K562 (cell line): ENCODE results near the gene ECSIT. TPM values are rescaled to one million over a fixed set of nuclear protein-coding genes. Genes with fewer than 3 reads are reported as not detected.

Experiments
- ATF1 ChIP-seq, 2 experiments: fragments of 450-650 bp in 1 of 2; IDR thresholded peaks; 2 replicates each; pipeline ENCODE4 v1.6.1; 2016; ENCODE audit warnings: missing compliant biosample characterization in 1 of 2, missing genetic modification characterization in 1 of 2
- DIDO1 ChIP-seq: fragments of 450-650 bp; IDR thresholded peaks from 2 replicates; pipeline ENCODE4 v1.6.1; 2016; ENCODE audit warnings: low read depth, missing biosample characterization, missing genetic modification characterization
- POLR2A ChIP-seq: fragments of 450-650 bp; conservative IDR thresholded peaks from 2 replicates; pipeline ENCODE4 v1.6.1; 2016
- SMAD3 ChIP-seq: fragments of 450-650 bp; formaldehyde crosslinking; conservative IDR thresholded peaks from 2 replicates; pipeline ENCODE4 v1.4.0; 2020; ENCODE audit warnings: mild to moderate bottlenecking
- SMARCB1 ChIP-seq: IDR thresholded peaks from 2 replicates; pipeline ENCODE4 v1.6.1; 2011; ENCODE audit warnings: improper control_type of control experiment, low read depth; ENCODE audit not compliant: insufficient read length
- SP1 ChIP-seq: sonication (generic); formaldehyde crosslinking; IDR thresholded peaks from 2 replicates; pipeline ENCODE4 v1.8.1; 2022; ENCODE audit warnings: mild to moderate bottlenecking, missing genetic modification reagents
- polyA plus RNA-seq, 8 experiments: library from polyadenylated mRNA; depleted of rRNA in 4 of 8; stranded (reverse) in 5 of 8; unstranded in 3 of 8; fragments of >200 nt; fragmentation: Nextera tagmentation in 2 of 8; fragmentation: Illumina TruSeq in 1 of 8; extraction: Ambion mirVana in 2 of 8; extraction: Trizol in 1 of 8; gene quantifications; 2 replicates each; pipeline versions ENCODE4 v1.2.1 to v1.2.3, GENCODE V29; 2011 to 2014; ENCODE audit warnings: inconsistent platforms in 1 of 8, missing spikeins in 1 of 8
- total RNA-seq, 7 experiments: library from RNA; depleted of rRNA in 6 of 7; stranded (reverse); fragments of >200 nt in 6 of 7; fragmentation: Illumina TruSeq in 2 of 7; extraction: Trizol in 2 of 7; gene quantifications; 2 replicates each; pipeline versions ENCODE4 v1.2.1 to v1.2.3, GENCODE V29; 2011 to 2021; ENCODE audit warnings: low replicate concordance in 1 of 7
- TF ChIP-seq, protein P1 (sequence below): fragments of 450-650 bp; IDR thresholded peaks from 2 replicates; pipeline ENCODE4 v1.6.1; 2016; ENCODE audit warnings: mild to moderate bottlenecking
- TF ChIP-seq, protein P2 (sequence below), 2 experiments: fragments of 450-650 bp in 1 of 2; IDR thresholded peaks; 2 replicates each; pipeline ENCODE4 v1.6.1; 2011 to 2017; ENCODE audit warnings: low read depth in 2 of 2, antibody characterized with exemption in 1 of 2, borderline replicate concordance in 1 of 2, low read length in 1 of 2, mild to moderate bottlenecking in 1 of 2, mixed read lengths in 1 of 2; ENCODE audit not compliant: control insufficient read depth in 1 of 2
- TF ChIP-seq, protein P3 (sequence below): sonication (generic); formaldehyde crosslinking; IDR thresholded peaks from 2 replicates; pipeline ENCODE4 v1.8.0; 2023; ENCODE audit warnings: mild to moderate bottlenecking, missing genetic modification reagents

The ECSIT gene
- total and polyA plus RNA-seq, 9 of the 15 experiments (the other 6 are each of a cell fraction or from before 2014, with no cell fraction given), result 1.1 to 82.5 (median 43.9) TPM

DNA sequence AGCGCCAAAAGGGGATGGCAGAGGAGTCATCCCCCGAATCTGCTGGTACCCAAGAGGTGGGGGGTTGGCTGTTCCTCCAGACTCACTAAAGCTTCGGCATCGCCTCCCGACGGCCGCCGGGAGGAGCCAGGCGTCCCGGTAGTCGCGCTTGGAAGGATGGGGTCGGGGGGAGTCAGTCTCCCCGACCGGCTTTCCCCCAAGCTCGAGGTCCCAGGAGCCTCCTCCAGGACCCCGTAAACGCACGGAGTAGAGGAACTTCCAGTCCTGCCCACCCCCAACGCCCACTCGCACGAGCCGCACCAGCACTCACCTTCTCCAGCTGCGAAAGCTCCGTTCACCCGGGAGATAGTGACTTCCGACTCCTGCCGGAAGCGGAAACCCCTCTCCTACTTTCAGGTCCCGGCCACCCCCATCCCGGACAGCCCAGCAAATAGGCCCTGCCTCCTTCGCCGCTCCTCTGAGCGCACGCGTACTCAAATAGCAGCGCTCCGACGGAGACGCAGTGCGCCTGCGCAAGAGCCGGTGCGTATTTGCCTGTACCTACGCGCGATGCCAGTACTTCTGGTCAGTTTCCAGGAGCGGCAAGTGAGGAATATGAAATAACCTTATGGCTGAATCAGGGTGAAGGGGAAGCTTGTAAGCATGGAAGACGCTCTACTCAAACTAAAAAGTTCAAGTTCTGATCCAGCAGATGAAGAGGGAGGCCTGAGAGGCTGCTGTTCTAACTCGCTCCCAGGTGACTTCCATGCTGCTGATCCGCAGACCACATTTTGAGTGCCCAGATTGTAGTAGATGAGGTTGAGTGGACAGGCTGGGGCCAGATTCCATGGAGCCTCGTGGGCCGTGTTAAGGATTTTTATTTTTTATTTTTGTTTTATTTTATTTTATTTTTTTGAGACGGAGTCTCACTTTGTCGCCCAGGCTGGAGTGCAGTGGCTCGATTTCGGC, 30.2 kb upstream of the ECSIT start, which contains the start of gene ELOF1 (continued):
- no peak for TF ChIP-seq SMARCB1
- TF ChIP-seq, protein P1, sequence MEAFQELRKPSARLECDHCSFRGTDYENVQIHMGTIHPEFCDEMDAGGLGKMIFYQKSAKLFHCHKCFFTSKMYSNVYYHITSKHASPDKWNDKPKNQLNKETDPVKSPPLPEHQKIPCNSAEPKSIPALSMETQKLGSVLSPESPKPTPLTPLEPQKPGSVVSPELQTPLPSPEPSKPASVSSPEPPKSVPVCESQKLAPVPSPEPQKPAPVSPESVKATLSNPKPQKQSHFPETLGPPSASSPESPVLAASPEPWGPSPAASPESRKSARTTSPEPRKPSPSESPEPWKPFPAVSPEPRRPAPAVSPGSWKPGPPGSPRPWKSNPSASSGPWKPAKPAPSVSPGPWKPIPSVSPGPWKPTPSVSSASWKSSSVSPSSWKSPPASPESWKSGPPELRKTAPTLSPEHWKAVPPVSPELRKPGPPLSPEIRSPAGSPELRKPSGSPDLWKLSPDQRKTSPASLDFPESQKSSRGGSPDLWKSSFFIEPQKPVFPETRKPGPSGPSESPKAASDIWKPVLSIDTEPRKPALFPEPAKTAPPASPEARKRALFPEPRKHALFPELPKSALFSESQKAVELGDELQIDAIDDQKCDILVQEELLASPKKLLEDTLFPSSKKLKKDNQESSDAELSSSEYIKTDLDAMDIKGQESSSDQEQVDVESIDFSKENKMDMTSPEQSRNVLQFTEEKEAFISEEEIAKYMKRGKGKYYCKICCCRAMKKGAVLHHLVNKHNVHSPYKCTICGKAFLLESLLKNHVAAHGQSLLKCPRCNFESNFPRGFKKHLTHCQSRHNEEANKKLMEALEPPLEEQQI, result no peak
- TF ChIP-seq, protein P2, sequence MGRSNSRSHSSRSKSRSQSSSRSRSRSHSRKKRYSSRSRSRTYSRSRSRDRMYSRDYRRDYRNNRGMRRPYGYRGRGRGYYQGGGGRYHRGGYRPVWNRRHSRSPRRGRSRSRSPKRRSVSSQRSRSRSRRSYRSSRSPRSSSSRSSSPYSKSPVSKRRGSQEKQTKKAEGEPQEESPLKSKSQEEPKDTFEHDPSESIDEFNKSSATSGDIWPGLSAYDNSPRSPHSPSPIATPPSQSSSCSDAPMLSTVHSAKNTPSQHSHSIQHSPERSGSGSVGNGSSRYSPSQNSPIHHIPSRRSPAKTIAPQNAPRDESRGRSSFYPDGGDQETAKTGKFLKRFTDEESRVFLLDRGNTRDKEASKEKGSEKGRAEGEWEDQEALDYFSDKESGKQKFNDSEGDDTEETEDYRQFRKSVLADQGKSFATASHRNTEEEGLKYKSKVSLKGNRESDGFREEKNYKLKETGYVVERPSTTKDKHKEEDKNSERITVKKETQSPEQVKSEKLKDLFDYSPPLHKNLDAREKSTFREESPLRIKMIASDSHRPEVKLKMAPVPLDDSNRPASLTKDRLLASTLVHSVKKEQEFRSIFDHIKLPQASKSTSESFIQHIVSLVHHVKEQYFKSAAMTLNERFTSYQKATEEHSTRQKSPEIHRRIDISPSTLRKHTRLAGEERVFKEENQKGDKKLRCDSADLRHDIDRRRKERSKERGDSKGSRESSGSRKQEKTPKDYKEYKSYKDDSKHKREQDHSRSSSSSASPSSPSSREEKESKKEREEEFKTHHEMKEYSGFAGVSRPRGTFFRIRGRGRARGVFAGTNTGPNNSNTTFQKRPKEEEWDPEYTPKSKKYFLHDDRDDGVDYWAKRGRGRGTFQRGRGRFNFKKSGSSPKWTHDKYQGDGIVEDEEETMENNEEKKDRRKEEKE (IDR thresholded peaks at IDR 0.05; ENCODE audit: borderline replicate concordance in 1 of 2, control insufficient read depth in 1 of 2, low read depth in 2 of 2, low read length in 1 of 2), result no peak
- TF ChIP-seq SMAD3, result no peak
- TF ChIP-seq SP1 (CRISPR knock-in tag), result peak; percentile 62; the same call in 1 of the 2 replicates
- 0 out of 2 replicates have a peak, but pooled peaks have one; percentile 37 for TF ChIP-seq DIDO1
- TF ChIP-seq ATF1 (CRISPR knock-in tag; IDR thresholded peaks at IDR 0.05), result no peak
- TF ChIP-seq ATF1 (tag; IDR thresholded peaks at IDR 0.05), result peak; percentile 29; the same call in 1 of the 2 replicates
- TF ChIP-seq POLR2A, result peak; percentile 97
- TF ChIP-seq, protein P3, sequence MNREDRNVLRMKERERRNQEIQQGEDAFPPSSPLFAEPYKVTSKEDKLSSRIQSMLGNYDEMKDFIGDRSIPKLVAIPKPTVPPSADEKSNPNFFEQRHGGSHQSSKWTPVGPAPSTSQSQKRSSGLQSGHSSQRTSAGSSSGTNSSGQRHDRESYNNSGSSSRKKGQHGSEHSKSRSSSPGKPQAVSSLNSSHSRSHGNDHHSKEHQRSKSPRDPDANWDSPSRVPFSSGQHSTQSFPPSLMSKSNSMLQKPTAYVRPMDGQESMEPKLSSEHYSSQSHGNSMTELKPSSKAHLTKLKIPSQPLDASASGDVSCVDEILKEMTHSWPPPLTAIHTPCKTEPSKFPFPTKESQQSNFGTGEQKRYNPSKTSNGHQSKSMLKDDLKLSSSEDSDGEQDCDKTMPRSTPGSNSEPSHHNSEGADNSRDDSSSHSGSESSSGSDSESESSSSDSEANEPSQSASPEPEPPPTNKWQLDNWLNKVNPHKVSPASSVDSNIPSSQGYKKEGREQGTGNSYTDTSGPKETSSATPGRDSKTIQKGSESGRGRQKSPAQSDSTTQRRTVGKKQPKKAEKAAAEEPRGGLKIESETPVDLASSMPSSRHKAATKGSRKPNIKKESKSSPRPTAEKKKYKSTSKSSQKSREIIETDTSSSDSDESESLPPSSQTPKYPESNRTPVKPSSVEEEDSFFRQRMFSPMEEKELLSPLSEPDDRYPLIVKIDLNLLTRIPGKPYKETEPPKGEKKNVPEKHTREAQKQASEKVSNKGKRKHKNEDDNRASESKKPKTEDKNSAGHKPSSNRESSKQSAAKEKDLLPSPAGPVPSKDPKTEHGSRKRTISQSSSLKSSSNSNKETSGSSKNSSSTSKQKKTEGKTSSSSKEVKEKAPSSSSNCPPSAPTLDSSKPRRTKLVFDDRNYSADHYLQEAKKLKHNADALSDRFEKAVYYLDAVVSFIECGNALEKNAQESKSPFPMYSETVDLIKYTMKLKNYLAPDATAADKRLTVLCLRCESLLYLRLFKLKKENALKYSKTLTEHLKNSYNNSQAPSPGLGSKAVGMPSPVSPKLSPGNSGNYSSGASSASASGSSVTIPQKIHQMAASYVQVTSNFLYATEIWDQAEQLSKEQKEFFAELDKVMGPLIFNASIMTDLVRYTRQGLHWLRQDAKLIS (CRISPR knock-in tag), result no peak
